ENCODE measurements around the gene WRAP53.
A peak's percentile ranks its signal among the peaks of the same experiment; 100 is the strongest.

DNA sequence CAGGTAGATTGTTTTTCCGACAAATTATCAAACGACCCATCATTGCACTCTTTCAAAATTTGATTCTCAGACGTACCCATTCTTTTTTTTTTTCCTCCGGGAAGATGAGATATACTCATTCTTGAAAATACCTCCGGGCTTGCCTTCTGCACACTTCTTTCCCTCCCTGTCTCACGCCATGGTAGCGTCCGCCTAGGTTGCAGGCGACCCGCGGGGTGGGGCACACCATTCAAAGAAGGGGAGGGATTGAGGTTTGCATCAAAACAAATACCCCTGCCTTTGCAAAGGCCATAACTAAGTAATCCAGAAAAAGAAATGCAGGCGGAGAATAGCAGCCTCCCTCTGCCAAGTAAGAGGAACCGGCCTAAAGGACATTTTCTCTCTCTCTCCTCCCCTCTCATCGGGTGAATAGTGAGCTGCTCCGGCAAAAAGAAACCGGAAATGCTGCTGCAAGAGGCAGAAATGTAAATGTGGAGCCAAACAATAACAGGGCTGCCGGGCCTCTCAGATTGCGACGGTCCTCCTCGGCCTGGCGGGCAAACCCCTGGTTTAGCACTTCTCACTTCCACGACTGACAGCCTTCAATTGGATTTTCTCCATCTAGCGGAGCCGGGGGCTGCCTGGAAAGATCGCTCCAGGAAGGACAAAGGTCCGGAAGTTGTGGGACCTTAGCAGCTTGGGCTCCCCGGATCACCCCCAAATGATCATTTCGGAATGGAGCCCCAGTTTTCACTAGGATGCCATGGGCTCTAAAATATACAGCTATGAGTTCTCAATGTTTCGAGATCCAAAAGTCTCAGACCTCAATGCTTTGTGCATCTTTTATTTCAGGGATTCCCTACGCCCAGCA lies 1.8 kb upstream of the WRAP53 start:
- TF ChIP-seq POLR2A (IDR thresholded peaks at IDR 0.05) (peak; percentile 84 to 90), CTCF (IDR thresholded peaks at IDR 0.05) (peak in 2 of 5 experiments; percentile 7 to 34), EP300 (IDR thresholded peaks at IDR 0.05) (peak in 1 of 2 donors; percentile 86)
